Hematopoietic multipotent progenitor cell treated with erythropoietin and hydrocortisone succinate and interleukin-3 and kit ligand, for 4 days (in vitro differentiated cells): ENCODE data around the gene STIM1.
"Not testable (repeated sequence)": the region's sequence is repeated elsewhere in the genome, so short reads cannot be mapped to it uniquely, and the experiment has no call there.

Experiments used
- DNase-seq: peaks from one replicate; pipeline ENCODE4 v3.0.0-alpha.2; 2015

The STIM1 gene

DNA sequence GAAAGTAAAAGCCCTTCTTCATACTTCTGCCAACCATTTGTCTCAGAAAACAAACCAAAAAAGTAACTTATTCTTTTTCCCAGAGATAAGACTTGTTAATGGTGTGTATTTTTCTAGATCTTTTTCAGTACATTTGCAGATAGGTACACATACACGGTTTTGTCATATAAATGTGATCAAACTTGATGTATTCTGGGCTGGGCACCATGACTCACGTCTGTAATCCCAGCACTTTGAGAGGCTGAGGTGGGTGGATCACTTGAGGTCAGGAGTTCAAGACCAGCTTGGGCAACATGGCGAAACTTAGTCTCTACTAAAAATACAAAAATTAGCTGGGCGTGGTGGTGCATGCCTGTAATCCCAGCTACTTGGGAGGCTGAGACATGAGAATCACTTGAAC lies 274.8 kb downstream of the STIM1 start:
- DNase-seq: not testable (repeated sequence)

DNA sequence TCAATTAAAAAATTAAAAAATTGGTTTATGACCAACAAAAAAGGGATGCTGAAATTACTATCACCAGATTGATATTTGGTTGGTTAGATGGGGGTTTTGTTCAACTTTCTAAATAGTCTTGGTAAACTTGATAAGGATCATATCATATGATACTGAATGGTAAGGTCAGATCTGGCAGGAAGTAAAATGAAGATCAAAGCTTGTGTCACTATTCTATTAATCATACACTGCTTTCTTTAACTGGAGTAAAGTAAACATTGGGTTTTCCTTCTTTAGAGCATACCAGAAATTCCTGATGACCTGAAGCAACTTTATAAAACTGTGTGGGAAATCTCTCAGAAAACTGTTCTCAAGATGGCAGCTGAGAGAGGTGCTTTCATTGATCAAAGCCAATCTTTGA lies 279.3 kb downstream of the STIM1 start:
- DNase-seq: no peak

DNA sequence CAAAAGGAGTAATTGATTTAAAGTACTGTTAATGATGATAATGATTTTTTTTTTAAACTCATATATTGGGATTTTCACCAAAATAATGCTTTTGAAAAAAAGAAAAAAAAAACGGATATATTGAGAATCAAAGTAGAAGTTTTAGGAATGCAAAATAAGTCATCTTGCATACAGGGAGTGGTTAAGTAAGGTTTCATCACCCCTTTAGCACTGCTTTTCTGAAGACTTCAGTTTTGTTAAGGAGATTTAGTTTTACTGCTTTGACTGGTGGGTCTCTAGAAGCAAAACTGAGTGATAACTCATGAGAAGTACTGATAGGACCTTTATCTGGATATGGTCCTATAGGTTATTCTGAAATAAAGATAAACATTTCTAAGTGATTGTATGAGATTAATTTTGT lies 283.0 kb downstream of the STIM1 start:
- DNase-seq: no peak

DNA sequence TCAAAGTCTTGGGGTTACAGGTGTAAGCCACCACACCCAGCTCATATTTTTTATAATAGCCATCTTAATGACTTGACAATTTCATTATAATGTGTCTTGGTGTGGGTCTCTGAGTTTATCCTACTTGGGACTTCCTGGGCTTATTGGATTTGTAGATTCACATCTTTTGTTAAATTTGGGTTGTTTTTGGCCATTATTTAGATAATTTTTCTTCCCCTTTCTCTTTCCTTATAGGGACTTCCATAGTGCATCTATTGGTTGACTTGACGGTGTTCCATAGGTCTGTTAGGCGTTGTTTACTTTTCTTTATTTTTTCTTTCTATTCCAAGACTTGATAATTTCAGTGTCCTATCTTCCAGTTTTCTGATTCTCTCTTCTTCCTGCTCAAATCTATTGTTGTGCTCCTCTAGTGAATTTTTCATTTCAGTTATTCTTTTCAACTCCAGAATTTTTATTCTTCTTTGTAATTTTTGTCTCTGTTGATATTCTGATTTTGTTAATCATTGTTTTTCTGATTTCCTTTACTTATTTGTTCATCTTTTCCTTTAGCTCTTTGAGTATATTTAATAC lies 284.7 kb downstream of the STIM1 start:
- no peak for DNase-seq
